Measurements from ENCODE around the gene DECR2.

DECR2 gene

GRCh38 chr16:397736-398332, 3.9 kb upstream of the DECR2 start:
- peak; percentile 59 for DNase-seq (ENCODE audit: low read depth, low spot score)
- H3K4me3 ChIP-seq (ENCODE audit: low read depth, low read length) = no peak overlapping the region
- TF ChIP-seq, protein P1, sequence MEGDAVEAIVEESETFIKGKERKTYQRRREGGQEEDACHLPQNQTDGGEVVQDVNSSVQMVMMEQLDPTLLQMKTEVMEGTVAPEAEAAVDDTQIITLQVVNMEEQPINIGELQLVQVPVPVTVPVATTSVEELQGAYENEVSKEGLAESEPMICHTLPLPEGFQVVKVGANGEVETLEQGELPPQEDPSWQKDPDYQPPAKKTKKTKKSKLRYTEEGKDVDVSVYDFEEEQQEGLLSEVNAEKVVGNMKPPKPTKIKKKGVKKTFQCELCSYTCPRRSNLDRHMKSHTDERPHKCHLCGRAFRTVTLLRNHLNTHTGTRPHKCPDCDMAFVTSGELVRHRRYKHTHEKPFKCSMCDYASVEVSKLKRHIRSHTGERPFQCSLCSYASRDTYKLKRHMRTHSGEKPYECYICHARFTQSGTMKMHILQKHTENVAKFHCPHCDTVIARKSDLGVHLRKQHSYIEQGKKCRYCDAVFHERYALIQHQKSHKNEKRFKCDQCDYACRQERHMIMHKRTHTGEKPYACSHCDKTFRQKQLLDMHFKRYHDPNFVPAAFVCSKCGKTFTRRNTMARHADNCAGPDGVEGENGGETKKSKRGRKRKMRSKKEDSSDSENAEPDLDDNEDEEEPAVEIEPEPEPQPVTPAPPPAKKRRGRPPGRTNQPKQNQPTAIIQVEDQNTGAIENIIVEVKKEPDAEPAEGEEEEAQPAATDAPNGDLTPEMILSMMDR (IDR thresholded peaks at IDR 0.05; ENCODE audit: low read depth, low read length) = peak; percentile 45
- in situ Hi-C loops (cut with HindIII; ENCODE audit: low sequenced_read_pairs) = no loop called here

- in situ Hi-C loops (cut with HindIII; ENCODE audit: low sequenced_read_pairs) = no loop called here
- no peak for DNase-seq (ENCODE audit: low read depth, low spot score)
- TF ChIP-seq, protein P1 (IDR thresholded peaks at IDR 0.05; ENCODE audit: low read depth, low read length) = no peak
- H3K4me3 ChIP-seq (ENCODE audit: low read depth, low read length) = no peak overlapping the region
Observed at GRCh38 chr16:398561-399339, 2.9 kb upstream of the DECR2 start.

DNA sequence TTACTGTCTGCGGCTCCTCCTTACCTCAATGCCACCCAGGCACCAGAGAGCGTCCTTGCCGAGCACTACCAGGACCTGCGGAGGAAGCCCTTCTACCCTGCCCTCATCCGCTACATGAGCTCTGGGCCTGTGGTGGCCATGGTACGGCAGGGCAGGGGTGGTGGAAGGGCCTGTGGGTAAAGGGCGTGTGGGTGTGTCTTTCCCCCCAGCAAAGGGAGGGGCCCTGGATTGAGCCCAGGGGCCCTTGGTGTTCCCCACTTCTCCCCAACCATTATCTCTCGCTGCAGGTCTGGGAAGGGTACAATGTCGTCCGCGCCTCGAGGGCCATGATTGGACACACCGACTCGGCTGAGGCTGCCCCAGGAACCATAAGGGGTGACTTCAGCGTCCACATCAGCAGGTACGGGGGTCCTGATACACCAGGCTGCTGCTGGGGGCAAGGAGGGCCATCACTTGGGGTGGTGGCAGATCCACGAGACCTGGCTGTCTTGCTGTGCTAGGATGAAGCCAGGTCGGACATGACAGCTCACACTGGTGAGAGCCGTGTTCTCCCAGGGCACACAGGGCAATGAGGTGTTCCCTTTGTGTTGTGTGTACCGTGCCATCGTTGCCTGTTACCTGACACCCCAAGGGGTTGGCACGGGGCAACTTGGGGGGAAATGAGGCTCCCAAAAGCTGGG, 2.2 kb upstream of the DECR2 start:
- DNase-seq (ENCODE audit: low read depth, low spot score) = no peak
- in situ Hi-C loops (cut with HindIII; ENCODE audit: low sequenced_read_pairs) = no loop called here
- TF ChIP-seq, protein P1 (IDR thresholded peaks at IDR 0.05; ENCODE audit: low read depth, low read length) = no peak
- no peak overlapping the region for H3K4me3 ChIP-seq (ENCODE audit: low read depth, low read length)

GRCh38 chr16:400061-400591, 1.6 kb upstream of the DECR2 start:
- TF ChIP-seq, protein P1 (IDR thresholded peaks at IDR 0.05; ENCODE audit: low read depth, low read length) = no peak
- no peak for DNase-seq (ENCODE audit: low read depth, low spot score)
- in situ Hi-C loops (cut with HindIII; ENCODE audit: low sequenced_read_pairs) = no loop called here
- H3K4me3 ChIP-seq (ENCODE audit: low read depth, low read length) = peak overlapping the region; percentile 88

DNA sequence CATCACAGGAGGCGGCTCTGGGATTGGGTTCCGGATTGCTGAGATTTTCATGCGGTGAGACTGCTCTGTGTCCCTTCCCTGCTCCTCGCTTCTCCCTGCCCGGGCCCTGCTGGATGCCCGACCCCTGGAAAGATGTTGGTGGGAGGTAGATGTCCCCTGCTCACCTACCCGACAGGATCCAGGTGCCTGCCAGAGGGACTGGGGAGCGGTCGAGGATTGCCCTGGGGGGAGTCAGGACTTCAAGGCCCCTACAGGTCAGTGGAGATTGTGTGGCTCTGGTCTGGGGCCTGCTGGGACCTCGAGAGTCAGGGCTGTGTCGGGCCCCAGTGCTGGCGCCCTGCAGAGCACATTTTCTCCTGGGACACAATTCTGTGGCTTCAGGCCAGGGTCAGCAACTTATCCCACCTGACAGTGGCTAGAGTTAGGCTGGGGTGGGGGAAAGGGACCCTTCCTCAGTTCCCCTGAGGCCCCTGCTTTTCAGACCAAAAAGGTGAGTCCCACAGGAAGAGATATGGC, 3.3 kb downstream of the DECR2 start:
- no peak overlapping the region for H3K4me3 ChIP-seq (ENCODE audit: low read depth, low read length)
- in situ Hi-C loops (cut with HindIII; ENCODE audit: low sequenced_read_pairs) = no loop called here
- TF ChIP-seq, protein P1 (IDR thresholded peaks at IDR 0.05; ENCODE audit: low read depth, low read length) = no peak
- DNase-seq (ENCODE audit: low read depth, low spot score) = no peak

Measured in astrocyte of the spinal cord (primary cell).